Endothelial cell of umbilical vein (primary cell): ENCODE measurements around the gene RYR2. TPM values are rescaled to one million over a fixed set of nuclear protein-coding genes. Genes with fewer than 3 reads are reported as not detected.

ENCODE experiments used
- BruUV-seq: library from RNA; stranded (reverse); fragments of 400-500 nt; replicated peaks from 2 replicates; lab custom pipeline; 2021; lab: Mats Ljungman, UMichigan
- CTCF ChIA-PET: fragments of 300-600, 350-600 bp; sonication (Branson Sonifier 250); formaldehyde crosslinking; loops from one replicate; lab custom pipeline; 2021; ENCODE audit warnings: antibody characterized with exemption, inconsistent platforms; lab: Charles Lee
- POLR2A ChIA-PET: fragments of 300-600, 350-600 bp; sonication (Branson Sonifier 250); formaldehyde crosslinking; loops from one replicate; lab custom pipeline; 2021; ENCODE audit warnings: antibody characterized with exemption, inconsistent platforms; lab: Charles Lee
- DNase-seq: peaks from one replicate; pipeline ENCODE4 v3.0.0-alpha.2; 2011; ENCODE audit warnings: low read depth, low spot score
- FAIRE-seq: peaks from 2 replicates; lab custom pipeline; 2011; peaks lifted over from hg19 to GRCh38; lab: Jason Lieb, UNC
- H2AFZ ChIP-seq: 2 replicates; pipeline ENCODE4 v1.6.0; 2012; ENCODE audit warnings: low read depth, low read length, control low read depth, inconsistent platforms
- H3K27ac ChIP-seq: 2 replicates; pipeline ENCODE4 v1.5.1; 2011; ENCODE audit warnings: low read depth, mild to moderate bottlenecking, control low read depth, low read length, moderate library complexity; ENCODE audit not compliant: insufficient read depth
- H3K27me3 ChIP-seq, 2 experiments: 2 replicates each; pipeline versions ENCODE4 v1.6.0 to v1.6.1; 2011; ENCODE audit warnings: low read length in 2 of 2, mixed read lengths in 1 of 2; ENCODE audit not compliant: control insufficient read depth in 2 of 2, insufficient read depth in 2 of 2
- H3K36me3 ChIP-seq, 2 experiments: 2 replicates in 1 of 2; 3 replicates in 1 of 2; pipeline ENCODE4 v1.5.1; 2011; ENCODE audit warnings: low read length in 2 of 2, mild to moderate bottlenecking in 1 of 2, moderate library complexity in 1 of 2; ENCODE audit not compliant: control insufficient read depth in 2 of 2, insufficient read depth in 2 of 2; ENCODE audit errors: extremely low read depth in 1 of 2
- H3K4me1 ChIP-seq: 3 replicates; pipeline ENCODE4 v1.5.1; 2011; ENCODE audit warnings: mild to moderate bottlenecking, low read length; ENCODE audit not compliant: control insufficient read depth, insufficient read depth; ENCODE audit errors: extremely low read depth
- H3K4me2 ChIP-seq: 2 replicates; pipeline ENCODE4 v1.6.1; 2011; ENCODE audit warnings: low read length, control low read depth, mixed read lengths; ENCODE audit not compliant: insufficient read depth
- H3K4me3 ChIP-seq, 3 experiments: fragments of 200-600 bp in 1 of 3; sonication (generic), shearing (Covaris generic) in 1 of 3; replicated peaks in 1 of 3; 2 replicates each; pipeline ENCODE4 v1.5.1; 2011 to 2016; ENCODE audit warnings: control low read depth in 3 of 3, low read length in 3 of 3, mild to moderate bottlenecking in 2 of 3, inconsistent platforms in 1 of 3, low read depth in 1 of 3, moderate library complexity in 1 of 3; ENCODE audit not compliant: insufficient read depth in 1 of 3
- H3K79me2 ChIP-seq: 2 replicates; pipeline ENCODE4 v1.6.0; 2012; ENCODE audit warnings: low read length, inconsistent platforms; ENCODE audit not compliant: control insufficient read depth, insufficient read depth
- H3K9ac ChIP-seq: replicated peaks from 2 replicates; pipeline ENCODE3; 2011; ENCODE audit warnings: low read length, control low read depth; ENCODE audit not compliant: insufficient read depth; ENCODE audit errors: extremely low read depth
- H3K9me1 ChIP-seq: replicated peaks from 3 replicates; pipeline ENCODE4 v1.6.0; 2011; ENCODE audit warnings: mild to moderate bottlenecking, low read length; ENCODE audit not compliant: control insufficient read depth, insufficient read depth; ENCODE audit errors: extremely low read depth
- H3K9me3 ChIP-seq: replicated peaks from 2 replicates; pipeline ENCODE4 v1.5.1; 2012; ENCODE audit warnings: low read length, inconsistent platforms; ENCODE audit not compliant: control insufficient read depth, insufficient read depth
- H4K20me1 ChIP-seq: replicated peaks from 2 replicates; pipeline ENCODE3; 2011; ENCODE audit warnings: mild to moderate bottlenecking, low read length; ENCODE audit not compliant: control insufficient read depth, insufficient read depth; ENCODE audit errors: extremely low read depth
- CTCF ChIP-seq, 2 donors: IDR thresholded peaks; 1 replicate in 1 of 2; 2 replicates in 1 of 2; pipeline ENCODE4 v1.5.1; 2011; ENCODE audit warnings: low read length in 2 of 2, mild to moderate bottlenecking in 2 of 2, moderate library complexity in 2 of 2, control low read depth in 1 of 2, inconsistent platforms in 1 of 2, low read depth in 1 of 2; ENCODE audit not compliant: insufficient read depth in 1 of 2; ENCODE audit errors: extremely low read depth in 1 of 2
- EZH2 ChIP-seq: IDR thresholded peaks from 2 replicates; pipeline ENCODE4 v1.6.1; 2012; ENCODE audit warnings: borderline replicate concordance, low read depth, mild to moderate bottlenecking, moderate library complexity, low read length, inconsistent platforms; ENCODE audit not compliant: severe bottlenecking
- FOS ChIP-seq: IDR thresholded peaks from 2 replicates; pipeline ENCODE4 v1.6.1; 2011; ENCODE audit warnings: mild to moderate bottlenecking, low read length, moderate library complexity, borderline replicate concordance; ENCODE audit not compliant: insufficient read depth
- GATA2 ChIP-seq: IDR thresholded peaks from 2 replicates; pipeline ENCODE4 v1.7.0; 2011; ENCODE audit warnings: low read depth, mild to moderate bottlenecking, moderate library complexity, mixed read lengths, low read length; ENCODE audit not compliant: insufficient read length, insufficient read depth
- JUN ChIP-seq: IDR thresholded peaks from 2 replicates; pipeline ENCODE4 v1.6.1; 2011; ENCODE audit warnings: borderline replicate concordance, low read depth; ENCODE audit not compliant: insufficient read length, insufficient read depth
- MAX ChIP-seq: IDR thresholded peaks from 2 replicates; pipeline ENCODE4 v1.6.1; 2011; ENCODE audit not compliant: insufficient read depth, insufficient read length
- MYC ChIP-seq: IDR thresholded peaks from one replicate; pipeline ENCODE4 v1.6.1; 2011; ENCODE audit warnings: mild to moderate bottlenecking, low read depth, low read length
- POLR2A ChIP-seq: IDR thresholded peaks from 2 replicates; pipeline ENCODE4 v1.6.1; 2012; ENCODE audit warnings: low read depth, mild to moderate bottlenecking, control low read depth, low read length
- POLR2AphosphoS5 ChIP-seq: IDR thresholded peaks from 2 replicates; pipeline ENCODE4 v1.6.1; 2012; ENCODE audit warnings: low read depth, mild to moderate bottlenecking, control low read depth, low read length, moderate library complexity; ENCODE audit not compliant: insufficient read depth
- dilution Hi-C: fragments of 300-500 bp; cut with MboI; formaldehyde crosslinking; loops from one replicate; pipeline ENCODE4 v1.15.0; 2019; ENCODE audit warnings: low sequenced_read_pairs; ENCODE audit not compliant: extremely low pct_ligation_motif_present
- intact Hi-C: fragments of 100-400 bp; cut with micrococcal nuclease; formaldehyde crosslinking; loops from one replicate; pipeline ENCODE4 v1.10.0; 2022
- polyA plus RNA-seq, 4 experiments: library from polyadenylated mRNA; depleted of rRNA in 3 of 4; stranded (reverse) in 3 of 4; unstranded in 1 of 4; fragments of >200 nt; gene quantifications; 2 replicates each; pipeline versions ENCODE4 v1.2.1 to v1.2.3, GENCODE V29; 2011 to 2012; ENCODE audit warnings: missing spikeins in 1 of 4
- total RNA-seq: library from RNA; stranded (reverse); gene quantifications from 2 replicates; pipeline ENCODE4 v1.2.3, GENCODE V29; 2021

The RYR2 gene
- total and polyA plus RNA-seq, 2 donors (not counting 3 experiments of a cell fraction or from before 2014, with no cell fraction given): not detected

- Histone ChIP-seq H3K4me3 (no peak overlapping the region), H2AFZ (no peak overlapping the region), H3K9me1 (no peaks in the 10 kb centered on the region), H3K36me3 (no peaks in the 10 kb centered on the region), H3K27ac (no peak overlapping the region), H3K79me2 (no peaks in the 10 kb centered on the region), H3K27me3 (no peaks in the 10 kb centered on the region), H3K4me1 (no peaks in the 10 kb centered on the region), H3K9ac (no peak overlapping the region), H3K4me2 (no peak overlapping the region), H4K20me1 (no peaks in the 10 kb centered on the region), H3K9me3 (no peaks in the 10 kb centered on the region)
- BruUV-seq: no TSS peak
- intact Hi-C loops: no loop called here
- FAIRE-seq: no peak
- no peak for DNase-seq
- POLR2A ChIA-PET: no interaction called here
- dilution Hi-C loops: no loop called here
- no peak for TF ChIP-seq MAX
- no peak for TF ChIP-seq EZH2
- no peak for TF ChIP-seq GATA2
- TF ChIP-seq JUN: no peak
- TF ChIP-seq MYC: no peak
- no peak for TF ChIP-seq FOS
- TF ChIP-seq POLR2AphosphoS5: no peak
- no peak for TF ChIP-seq POLR2A
- TF ChIP-seq CTCF (IDR thresholded peaks at IDR 0.05; ENCODE audit: extremely low read depth in 1 of 2, insufficient read depth in 1 of 2, low read depth in 1 of 2, low read length in 2 of 2): no peak
- CTCF ChIA-PET: no interaction called here
Observed at GRCh38 chr1:237211031-237211430, 169.0 kb downstream of the RYR2 start.
